HCT116 (cell line): Measurements from ENCODE around the gene PDCL2. TPM values are rescaled to one million over a fixed set of nuclear protein-coding genes. Genes with fewer than 3 reads are reported as not detected.

Experiments
- ATAC-seq: fragments of 200-7000 bp; cut with Tn5 transposase; 2 replicates; pipeline ENCODE4 v1.9.1; 2020; ENCODE audit warnings: mild to moderate bottlenecking, moderate library complexity
- BruUV-seq: library from RNA; stranded (reverse); fragments of 400-500 nt; replicated peaks from 2 replicates; lab custom pipeline; 2021; lab: Mats Ljungman, UMichigan
- CTCF ChIA-PET: fragments of 300-600 bp; sonication (Branson Sonifier 250); formaldehyde crosslinking; loops from one replicate; lab custom pipeline; 2021; ENCODE audit warnings: antibody characterized with exemption; lab: Charles Lee
- POLR2A ChIA-PET: fragments of 300-600, 350-600 bp; sonication (Branson Sonifier 250); formaldehyde crosslinking; loops from one replicate; lab custom pipeline; 2021; ENCODE audit warnings: antibody characterized with exemption; lab: Charles Lee
- RAD21 ChIA-PET, 2 experiments: fragments of 300-600 bp; sonication (Branson Sonifier 250); formaldehyde crosslinking; loops; one replicate each; lab custom pipeline; 2023; ENCODE audit warnings: low total read pairs in 2 of 2; ENCODE audit not compliant: uncharacterized antibody in 2 of 2, unreplicated experiment in 2 of 2, low non-redundant PET in 1 of 2; lab: Charles Lee
- DNase-seq: peaks from one replicate; pipeline ENCODE4 v3.0.0-alpha.2; 2010; ENCODE audit warnings: low read depth, low spot score
- H2AFZ ChIP-seq: fragments of 200-600 bp; shearing (Covaris generic), sonication (generic); 2 replicates; pipeline ENCODE4 v1.6.1; 2017; ENCODE audit warnings: low read depth, mixed run types, mixed read lengths, antibody characterized with exemption, low read length; ENCODE audit not compliant: poor library complexity, severe bottlenecking
- H3K27ac ChIP-seq: 2 replicates; pipeline ENCODE4 v1.5.1; 2012; ENCODE audit warnings: low read depth, low read length
- H3K27me3 ChIP-seq: fragments of 200-600 bp; sonication (generic); 2 replicates; pipeline ENCODE4 v1.6.1; 2016; ENCODE audit warnings: mixed run types, low read length, mixed read lengths; ENCODE audit not compliant: insufficient read depth
- H3K36me3 ChIP-seq, 2 experiments: fragments of 200-500 bp in 1 of 2; fragments of 200-600 bp in 1 of 2; sonication (Bioruptor generic) in 1 of 2; sonication (generic) in 1 of 2; 2 replicates each; pipeline versions ENCODE4 v1.5.1 to v1.6.1; 2014 to 2016; ENCODE audit warnings: low read length in 2 of 2, inconsistent platforms in 1 of 2, mixed read lengths in 1 of 2, mixed run types in 1 of 2; ENCODE audit not compliant: insufficient read depth in 2 of 2, control insufficient read depth in 1 of 2
- H3K4me1 ChIP-seq, 2 experiments: fragments of 200-600 bp in 1 of 2; sonication (generic) in 1 of 2; 2 replicates each; pipeline versions ENCODE4 v1.5.1 to v1.6.1; 2012 to 2017; ENCODE audit warnings: low read length in 2 of 2, inconsistent platforms in 1 of 2, mild to moderate bottlenecking in 1 of 2, mixed read lengths in 1 of 2, mixed run types in 1 of 2, moderate library complexity in 1 of 2; ENCODE audit not compliant: insufficient read depth in 2 of 2, control insufficient read depth in 1 of 2
- H3K4me2 ChIP-seq: fragments of 200-600 bp; sonication (generic); 2 replicates; pipeline ENCODE4 v1.6.1; 2017; ENCODE audit warnings: mixed run types, low read length, mixed read lengths
- H3K4me3 ChIP-seq, 2 experiments: fragments of 200-600 bp in 1 of 2; sonication (generic) in 1 of 2; replicated peaks in 1 of 2; 2 replicates each; pipeline ENCODE4 v1.5.1; 2011 to 2016; ENCODE audit warnings: low read length in 2 of 2, control low read depth in 1 of 2, low read depth in 1 of 2, mild to moderate bottlenecking in 1 of 2, mixed read lengths in 1 of 2, mixed run types in 1 of 2
- H3K79me2 ChIP-seq: fragments of 200-600 bp; sonication (generic); 2 replicates; pipeline ENCODE4 v1.6.1; 2017; ENCODE audit warnings: mild to moderate bottlenecking, mixed run types, low read length, moderate library complexity, mixed read lengths; ENCODE audit not compliant: insufficient read depth
- H3K9ac ChIP-seq: fragments of 200-600 bp; sonication (generic); 2 replicates; pipeline ENCODE4 v1.6.1; 2016; ENCODE audit warnings: low read length, mixed read lengths
- H3K9me2 ChIP-seq: fragments of 200-600 bp; sonication (generic), shearing (Covaris generic); 2 replicates; pipeline ENCODE4 v1.6.1; 2017; ENCODE audit warnings: mixed run types, mild to moderate bottlenecking, moderate library complexity; ENCODE audit not compliant: insufficient read depth
- H3K9me3 ChIP-seq, 2 experiments: fragments of 200-500 bp in 1 of 2; fragments of 200-600 bp in 1 of 2; sonication (Bioruptor generic) in 1 of 2; sonication (generic) in 1 of 2; 2 replicates each; pipeline ENCODE4 v1.6.1; 2014 to 2017; ENCODE audit warnings: low read length in 2 of 2, mixed read lengths in 2 of 2, inconsistent platforms in 1 of 2, low read depth in 1 of 2, mild to moderate bottlenecking in 1 of 2, mixed run types in 1 of 2, moderate library complexity in 1 of 2; ENCODE audit not compliant: control insufficient read depth in 1 of 2, insufficient read depth in 1 of 2
- H4K20me1 ChIP-seq: fragments of 200-600 bp; sonication (generic), shearing (Covaris generic); 2 replicates; pipeline ENCODE4 v1.6.1; 2017; ENCODE audit warnings: mixed run types, mild to moderate bottlenecking, moderate library complexity; ENCODE audit not compliant: insufficient read depth
- ATF3 ChIP-seq: IDR thresholded peaks from 2 replicates; pipeline ENCODE4 v1.6.1; 2012
- CBX3 ChIP-seq: IDR thresholded peaks from 2 replicates; pipeline ENCODE4 v1.6.1; 2012; ENCODE audit warnings: low read depth
- CEBPB ChIP-seq: IDR thresholded peaks from 2 replicates; pipeline ENCODE4 v1.6.1; 2012; ENCODE audit warnings: low read depth
- CTCF ChIP-seq, 3 experiments: fragments of 200-600 bp in 1 of 3; sonication (generic) in 1 of 3; IDR thresholded peaks in 2 of 3; conservative IDR thresholded peaks in 1 of 3; 2 replicates each; pipeline ENCODE4 v1.5.1; 2012 to 2017; ENCODE audit warnings: low read depth in 2 of 3, low read length in 2 of 3, antibody characterized with exemption in 1 of 3, borderline replicate concordance in 1 of 3, control low read depth in 1 of 3, mild to moderate bottlenecking in 1 of 3, mixed read lengths in 1 of 3, mixed run types in 1 of 3, moderate library complexity in 1 of 3; ENCODE audit not compliant: insufficient read depth in 1 of 3
- EGR1 ChIP-seq: IDR thresholded peaks from 2 replicates; pipeline ENCODE4 v1.6.1; 2012; ENCODE audit warnings: low read depth
- ELF1 ChIP-seq: IDR thresholded peaks from 2 replicates; pipeline ENCODE4 v1.6.1; 2012; ENCODE audit warnings: low read depth, borderline replicate concordance
- EZH2 ChIP-seq: fragments of 200-600 bp; sonication (generic); IDR thresholded peaks from 2 replicates; pipeline ENCODE4 v1.6.1; 2017; ENCODE audit warnings: antibody characterized with exemption, mixed run types
- EZH2phosphoT487 ChIP-seq: fragments of 200-600 bp; IDR thresholded peaks from 2 replicates; pipeline ENCODE4 v1.6.1; 2018; ENCODE audit warnings: antibody characterized with exemption, borderline replicate concordance
- FOSL1 ChIP-seq: IDR thresholded peaks from 2 replicates; pipeline ENCODE4 v1.6.1; 2012; ENCODE audit warnings: low read depth
- MAX ChIP-seq: IDR thresholded peaks from 2 replicates; pipeline ENCODE4 v1.6.1; 2012
- POLR2A ChIP-seq: IDR thresholded peaks from 2 replicates; pipeline ENCODE4 v1.7.0; 2011; ENCODE audit warnings: borderline replicate concordance; ENCODE audit not compliant: insufficient read depth, insufficient read length; ENCODE audit errors: extremely low read depth
- POLR2AphosphoS5 ChIP-seq: IDR thresholded peaks from 2 replicates; pipeline ENCODE4 v1.6.1; 2011; ENCODE audit warnings: mild to moderate bottlenecking, low read depth, low read length, moderate library complexity
- REST ChIP-seq: IDR thresholded peaks from 2 replicates; pipeline ENCODE4 v1.6.1; 2012; ENCODE audit warnings: low read depth
- SIN3A ChIP-seq: IDR thresholded peaks from 2 replicates; pipeline ENCODE4 v1.6.1; 2012; ENCODE audit warnings: low read depth
- SRF ChIP-seq: IDR thresholded peaks from 2 replicates; pipeline ENCODE4 v1.6.1; 2012; ENCODE audit warnings: low read depth
- YY1 ChIP-seq: IDR thresholded peaks from 2 replicates; pipeline ENCODE4 v1.6.1; 2011; ENCODE audit warnings: low read length, low read depth, moderate library complexity, mild to moderate bottlenecking; ENCODE audit not compliant: insufficient replicate concordance; ENCODE audit errors: extremely low read depth
- ZBTB33 ChIP-seq: IDR thresholded peaks from 2 replicates; pipeline ENCODE4 v1.6.1; 2011; ENCODE audit warnings: mild to moderate bottlenecking, low read length, moderate library complexity; ENCODE audit not compliant: insufficient replicate concordance; ENCODE audit errors: extremely low read depth
- ZFX ChIP-seq: fragments of 450-650 bp; IDR thresholded peaks from 2 replicates; pipeline ENCODE4 v1.6.1; 2017
- ZNF274 ChIP-seq: fragments of 200-500 bp; sonication (Bioruptor generic); IDR thresholded peaks from 2 replicates; pipeline ENCODE4 v1.6.1; 2014; ENCODE audit warnings: mild to moderate bottlenecking, low read depth, low read length, inconsistent platforms
- intact Hi-C: fragments of 100-400 bp; cut with micrococcal nuclease; formaldehyde crosslinking; loops from 2 replicates; pipeline ENCODE4 v1.10.0; 2022
- total RNA-seq: library from RNA; stranded (reverse); gene quantifications from one replicate; pipeline ENCODE4 v1.2.1, GENCODE V29; 2021; ENCODE audit not compliant: unreplicated experiment

Gene PDCL2
- total RNA-seq, 1 experiment from 2014 or later = 0.47 TPM

- POLR2A ChIA-PET = no interaction called here
- peaks cover 6 to 9% of the 10 kb centered on the region in 2 experiments; a peak in 3 of 4 replicates for H3K4me1 ChIP-seq
- no peak overlapping the region for H3K4me2 ChIP-seq
- no peak overlapping the region for H3K27ac ChIP-seq
- H3K27me3 ChIP-seq = no peaks in the 10 kb centered on the region
- CTCF ChIA-PET = interaction anchor here (0.7 kb wide), 1 partner anchor 11 kb away, joined by 4 read pairs; no protein-coding TSS in a partner anchor
- no peak for TF ChIP-seq MAX
- TF ChIP-seq ATF3 = no peak
- no peak for TF ChIP-seq CTCF (IDR thresholded peaks at IDR 0.05 in 2 of 3, conservative IDR thresholded peaks at IDR 0.05 in 1 of 3; ENCODE audit: borderline replicate concordance in 1 of 3, insufficient read depth in 1 of 3, low read depth in 2 of 3, low read length in 2 of 3)
- TF ChIP-seq SRF = no peak
- TF ChIP-seq SIN3A = no peak
- TF ChIP-seq POLR2A = no peak
- no peak for TF ChIP-seq REST
- no peak for TF ChIP-seq YY1
- TF ChIP-seq CBX3 = no peak
- no peak for TF ChIP-seq CEBPB
- no peak for TF ChIP-seq EGR1
- TF ChIP-seq EZH2 = no peak
- no peak for TF ChIP-seq ZFX
- no peak for TF ChIP-seq ZBTB33
- TF ChIP-seq FOSL1 = no peak
- TF ChIP-seq ZNF274 = no peak
- no peak for TF ChIP-seq POLR2AphosphoS5
- TF ChIP-seq ELF1 = no peak
- no peak for TF ChIP-seq EZH2phosphoT487
- no peak overlapping the region for H3K9ac ChIP-seq
- H2AFZ ChIP-seq = no peak overlapping the region
- H3K36me3 ChIP-seq = no peaks in the 10 kb centered on the region; a peak in 1 of 4 replicates
- RAD21 ChIA-PET = no interaction called here
- intact Hi-C loops = no loop called here
- ATAC-seq (no peak), DNase-seq (no peak)
- peaks cover 99% of the 10 kb centered on the region for H3K79me2 ChIP-seq
- no peaks in the 10 kb centered on the region for H4K20me1 ChIP-seq
- no peaks in the 10 kb centered on the region for H3K9me2 ChIP-seq
- no peak overlapping the region for H3K4me3 ChIP-seq
- peaks cover 0 to 4% of the 10 kb centered on the region in 2 experiments; a peak in 1 of 4 replicates for H3K9me3 ChIP-seq
- BruUV-seq = no TSS peak
Measured at GRCh38 chr4:55538531-55538930, 53.5 kb downstream of the PDCL2 start.
